HG03175 (cell line): ENCODE measurements around the gene SEPHS1.
A peak's percentile ranks its signal among the peaks of the same experiment; 100 is the strongest.
"Not testable (repeated sequence)": the region's sequence is repeated elsewhere in the genome, so short reads cannot be mapped to it uniquely, and the experiment has no call there.

Experiments used
- ATAC-seq: cut with Tn5 transposase; IDR thresholded peaks from one replicate; pipeline ENCODE4 v1.9.1; 2021; ENCODE audit warnings: mild to moderate bottlenecking, moderate library complexity; ENCODE audit not compliant: unreplicated experiment

Gene SEPHS1

GRCh38 chr10:13291821-13292773 is 56.0 kb downstream of the SEPHS1 start:
- no peak for ATAC-seq

- ATAC-seq, result no peak
These were observed 57.0 kb downstream of the SEPHS1 start for GRCh38 chr10:13291061-13291460.

- no peak for ATAC-seq
These were observed 64.0 kb downstream of the SEPHS1 start for GRCh38 chr10:13284050-13284449.

GRCh38 chr10:13282348-13282747 is 65.7 kb downstream of the SEPHS1 start:
- not testable (repeated sequence) for ATAC-seq

DNA sequence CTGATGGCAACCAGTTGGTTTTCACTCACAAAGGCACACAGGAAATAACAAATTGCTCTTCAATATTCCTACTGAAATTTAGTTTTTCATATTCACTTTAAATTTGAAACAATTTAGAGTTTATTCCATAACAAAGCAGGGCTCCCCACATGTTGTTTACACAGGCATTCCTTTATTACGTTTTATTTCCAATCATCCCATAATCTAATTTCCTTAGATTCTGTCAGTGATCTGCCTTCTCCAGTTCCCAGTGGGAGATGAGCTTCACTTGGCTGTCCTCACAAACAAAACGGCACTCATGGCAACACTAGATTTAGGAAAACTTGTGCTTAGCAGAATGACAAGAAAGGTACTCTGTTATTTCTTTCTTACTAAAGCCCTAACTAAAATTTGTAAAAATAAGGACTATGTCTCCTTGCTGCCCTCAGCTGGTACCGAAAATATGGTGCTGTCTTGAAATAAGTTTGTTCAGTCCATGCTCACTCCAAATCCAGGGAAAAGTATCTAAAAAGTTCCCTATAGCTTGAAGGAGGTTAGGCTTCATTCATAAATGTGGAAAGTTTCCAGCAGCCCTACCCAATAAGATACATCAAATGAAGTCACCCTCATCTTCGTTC is 71.2 kb downstream of the SEPHS1 start:
- ATAC-seq, result no peak

GRCh38 chr10:13276146-13276545 is 71.9 kb downstream of the SEPHS1 start:
- ATAC-seq, result not testable (repeated sequence)

GRCh38 chr10:13272164-13272571 is 75.9 kb downstream of the SEPHS1 start:
- peak; percentile 46 for ATAC-seq

GRCh38 chr10:13271552-13272163 is 76.4 kb downstream of the SEPHS1 start:
- peak; percentile 79 for ATAC-seq

DNA sequence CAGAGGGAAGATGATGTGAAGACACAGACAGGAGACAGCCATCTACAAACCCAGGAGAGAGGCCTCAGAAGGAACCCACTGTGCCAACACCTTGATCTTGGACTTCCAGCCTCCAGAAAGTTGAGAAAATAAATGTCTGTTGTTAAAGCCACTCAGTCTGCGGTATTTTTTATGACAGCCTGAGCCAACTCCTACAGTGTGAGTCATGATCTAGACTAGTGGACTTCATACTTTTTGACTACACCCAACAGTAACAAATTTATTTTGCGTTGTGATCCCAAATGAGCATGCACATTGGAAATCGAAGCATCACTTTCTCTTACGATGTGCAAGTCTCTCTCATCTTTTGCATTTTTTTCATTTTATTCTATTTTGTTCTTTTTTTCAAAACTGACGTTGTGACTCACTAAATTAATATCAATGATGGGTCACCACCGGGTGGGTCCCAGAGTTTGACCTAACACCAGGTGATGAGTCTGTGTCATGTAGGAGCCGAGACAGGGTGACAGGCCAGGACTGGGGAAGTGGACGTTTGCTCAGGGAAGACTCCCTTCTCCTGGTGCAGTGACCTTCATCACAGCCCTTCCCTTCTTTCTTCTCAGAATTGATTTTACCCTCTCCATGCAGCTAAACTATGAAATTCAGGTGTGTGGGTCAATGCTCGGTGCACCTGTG is 77.1 kb downstream of the SEPHS1 start:
- ATAC-seq, result no peak

DNA sequence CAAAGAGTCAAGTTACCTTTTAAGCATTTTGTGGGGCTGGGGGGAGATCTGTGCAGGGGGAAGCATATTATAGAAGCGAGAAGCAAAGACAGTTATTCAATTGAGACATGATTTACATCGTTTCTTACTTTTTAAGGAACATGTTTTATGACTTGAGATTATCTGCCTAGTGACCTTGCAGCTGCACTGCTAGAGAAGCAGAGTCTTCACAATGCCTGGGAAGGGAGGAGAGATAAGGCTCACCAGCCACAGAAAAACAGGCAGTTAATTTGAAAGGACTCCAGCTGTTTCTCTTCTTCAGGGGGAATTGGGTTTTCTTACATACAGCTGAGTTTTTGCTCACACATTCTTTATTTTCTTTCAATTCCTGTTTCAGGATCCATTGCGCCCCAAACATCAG is 79.3 kb downstream of the SEPHS1 start:
- no peak for ATAC-seq

DNA sequence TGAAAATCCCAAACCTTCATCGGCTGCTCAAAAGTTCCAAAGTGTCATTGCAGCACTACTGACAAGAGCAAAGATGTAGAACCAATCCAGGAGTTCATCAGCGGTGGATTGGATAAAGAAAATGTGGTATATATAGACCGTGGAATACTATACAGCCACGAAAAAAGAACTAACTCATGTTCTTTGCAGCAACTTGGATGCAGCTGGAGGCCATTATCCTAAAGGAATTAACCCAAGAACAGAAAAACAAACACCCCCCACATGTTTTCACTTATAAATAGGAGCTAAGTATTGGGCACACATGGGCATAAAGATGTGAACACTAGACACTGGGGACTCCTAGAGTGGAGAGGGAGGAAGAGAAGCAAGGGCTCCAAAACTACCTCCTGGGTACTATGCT is 79.8 kb downstream of the SEPHS1 start:
- ATAC-seq, result no peak
